GM12878 (cell line): Measurements from ENCODE around the gene HAS3. TPM values are rescaled to one million over a fixed set of nuclear protein-coding genes. Genes with fewer than 3 reads are reported as not detected.

Source experiments
- ATAC-seq: fragments of 200-7000 bp; cut with Tn5 transposase; 3 replicates; pipeline ENCODE4 v1.9.1; 2020; ENCODE audit warnings: mild to moderate bottlenecking, moderate library complexity
- BruUV-seq: library from RNA; stranded (reverse); fragments of 400-500 nt; replicated peaks from 2 replicates; lab custom pipeline; 2021; lab: Mats Ljungman, UMichigan
- CTCF ChIA-PET: fragments of 300-600 bp; sonication (Branson Sonifier 250); formaldehyde crosslinking; extraction: SDS; loops from one replicate; lab custom pipeline; 2021; ENCODE audit warnings: inconsistent platforms; lab: Yijun Ruan, JAX
- POLR2A ChIA-PET: fragments of 350-600 bp; formaldehyde crosslinking; extraction: SDS; loops from one replicate; lab custom pipeline; 2021; ENCODE audit warnings: inconsistent platforms; lab: Charles Lee
- RAD21 ChIA-PET: fragments of 300-600 bp; sonication (Branson Sonifier 250); formaldehyde crosslinking; loops from one replicate; lab custom pipeline; 2023; ENCODE audit warnings: antibody characterized with exemption; ENCODE audit not compliant: unreplicated experiment; lab: Charles Lee
- SMC1A ChIA-PET: fragments of 300-600 bp; sonication (Branson Sonifier 250); formaldehyde crosslinking; loops from one replicate; lab custom pipeline; 2023; ENCODE audit not compliant: unreplicated experiment, uncharacterized antibody; lab: Charles Lee
- DNase-seq: peaks from one replicate; pipeline ENCODE4 v3.0.0-alpha.2; 2011; ENCODE audit warnings: low read depth, low spot score
- FAIRE-seq: peaks from 3 replicates; lab custom pipeline; 2011; peaks lifted over from hg19 to GRCh38; lab: Jason Lieb, UNC
- H2AFZ ChIP-seq: 2 replicates; pipeline ENCODE4 v1.6.0; 2011; ENCODE audit warnings: low read depth, low read length, control low read depth; ENCODE audit not compliant: control insufficient read depth
- H3K27ac ChIP-seq: 2 replicates; pipeline ENCODE4 v1.5.1; 2011; ENCODE audit warnings: control low read depth; ENCODE audit not compliant: control insufficient read depth, insufficient read depth
- H3K27me3 ChIP-seq, 2 experiments: replicated peaks in 1 of 2; 2 replicates each; pipeline versions ENCODE4 v1.6.0 to v1.6.1; 2011; ENCODE audit warnings: low read length in 1 of 2; ENCODE audit not compliant: control insufficient read depth in 2 of 2, insufficient read depth in 2 of 2
- H3K36me3 ChIP-seq, 2 experiments: 2 replicates each; pipeline ENCODE4 v1.5.1; 2011; ENCODE audit warnings: low read length in 1 of 2; ENCODE audit not compliant: control insufficient read depth in 2 of 2, insufficient read depth in 2 of 2
- H3K4me1 ChIP-seq: 2 replicates; pipeline ENCODE4 v1.6.1; 2011; ENCODE audit warnings: mild to moderate bottlenecking, low read length, moderate library complexity, mixed read lengths; ENCODE audit not compliant: control insufficient read depth, insufficient read depth
- H3K4me2 ChIP-seq: 2 replicates; pipeline ENCODE4 v1.6.0; 2011; ENCODE audit warnings: control low read depth; ENCODE audit not compliant: control insufficient read depth, insufficient read depth
- H3K4me3 ChIP-seq: fragments of 200-600 bp; sonication (generic); 2 replicates; pipeline ENCODE4 v1.5.1; 2016
- H3K79me2 ChIP-seq: 2 replicates; pipeline ENCODE4 v1.6.0; 2011; ENCODE audit warnings: low read length; ENCODE audit not compliant: control insufficient read depth, insufficient read depth
- H3K9ac ChIP-seq: 2 replicates; pipeline ENCODE4 v1.8.0; 2011; ENCODE audit warnings: low read length, control low read depth, mixed read lengths; ENCODE audit not compliant: control insufficient read depth, insufficient read depth
- H3K9me3 ChIP-seq: replicated peaks from 3 replicates; pipeline ENCODE4 v1.5.1; 2011; ENCODE audit warnings: mild to moderate bottlenecking, low read length; ENCODE audit not compliant: control insufficient read depth, insufficient read depth
- H4K20me1 ChIP-seq: 2 replicates; pipeline ENCODE4 v1.6.0; 2011; ENCODE audit not compliant: control insufficient read depth, insufficient read depth
- CEBPB ChIP-seq, 2 experiments: fragments of 150-350 bp in 1 of 2; IDR thresholded peaks; 2 replicates each; pipeline ENCODE4 v1.6.1; 2012 to 2014; ENCODE audit warnings: low read depth in 2 of 2, low read length in 2 of 2, borderline replicate concordance in 1 of 2, inconsistent platforms in 1 of 2
- FOXM1 ChIP-seq: IDR thresholded peaks from 2 replicates; pipeline ENCODE4 v1.6.1; 2012; ENCODE audit warnings: low read depth, mild to moderate bottlenecking, inconsistent platforms, low read length, moderate library complexity
- HDAC2 ChIP-seq: fragments of 200-600 bp; sonication (generic); IDR thresholded peaks from 2 replicates; pipeline ENCODE4 v1.6.1; 2017
- HDAC6 ChIP-seq: fragments of 200-600 bp; sonication (generic); IDR thresholded peaks from one replicate; pipeline ENCODE4 v1.8.0; 2017; ENCODE audit warnings: antibody characterized with exemption; ENCODE audit not compliant: unreplicated experiment
- IKZF1 ChIP-seq: fragments of 450-650 bp; conservative IDR thresholded peaks from 2 replicates; pipeline ENCODE4 v1.6.1; 2017; ENCODE audit warnings: antibody characterized with exemption, mild to moderate bottlenecking
- LARP7 ChIP-seq: fragments of 450-650 bp; IDR thresholded peaks from 2 replicates; pipeline ENCODE4 v1.6.1; 2017; ENCODE audit warnings: mild to moderate bottlenecking
- MXI1 ChIP-seq: fragments of 150-350 bp; IDR thresholded peaks from 2 replicates; pipeline ENCODE4 v1.6.1; 2011; ENCODE audit warnings: low read depth, mild to moderate bottlenecking, inconsistent platforms, low read length, improper control_type of control experiment
- NBN ChIP-seq: fragments of 450-650 bp; IDR thresholded peaks from 2 replicates; pipeline ENCODE4 v1.6.1; 2016
- NFIC ChIP-seq: IDR thresholded peaks from 2 replicates; pipeline ENCODE4 v1.6.1; 2012; ENCODE audit warnings: low read depth, mild to moderate bottlenecking, inconsistent platforms, low read length, moderate library complexity
- NFYA ChIP-seq: IDR thresholded peaks from 2 replicates; pipeline ENCODE4 v1.6.1; 2011; ENCODE audit warnings: low read depth, mild to moderate bottlenecking, low read length, improper control_type of control experiment, borderline replicate concordance
- RB1 ChIP-seq: fragments of 450-650 bp; formaldehyde crosslinking; IDR thresholded peaks from 2 replicates; pipeline ENCODE4 v1.6.1; 2017; ENCODE audit warnings: mild to moderate bottlenecking, borderline replicate concordance
- SUZ12 ChIP-seq: fragments of 200-600 bp; sonication (generic); IDR thresholded peaks from one replicate; pipeline ENCODE4 v1.6.1; 2018; ENCODE audit warnings: antibody characterized with exemption, mild to moderate bottlenecking; ENCODE audit not compliant: unreplicated experiment
- ZNF207 ChIP-seq: fragments of 450-650 bp; IDR thresholded peaks from 2 replicates; pipeline ENCODE4 v1.6.1; 2014; ENCODE audit warnings: antibody characterized with exemption, mild to moderate bottlenecking, borderline replicate concordance
- ZSCAN29 ChIP-seq: fragments of 450-650 bp; IDR thresholded peaks from 2 replicates; pipeline ENCODE4 v1.6.1; 2017; ENCODE audit warnings: mild to moderate bottlenecking, moderate library complexity
- WGBS: methylation state at CpG from one replicate; pipeline ENCODE4 v1.1.6; 2016; ENCODE audit warnings: low lambda C conversion rate; ENCODE audit not compliant: insufficient replicate concordance, insufficient coverage; ENCODE audit errors: missing lambda C conversion rate; 5-methylcytosine and 5-hydroxymethylcytosine counted together
- in situ Hi-C: fragments of 300-500 bp; cut with MboI; formaldehyde crosslinking; loops from 9 replicates; pipeline ENCODE4 v1.14.3; 2018; ENCODE audit warnings: mixed read lengths
- intact Hi-C: fragments of 100-400 bp; cut with micrococcal nuclease; formaldehyde crosslinking; loops from one replicate; pipeline ENCODE4 v1.14.2; 2022; ENCODE audit not compliant: unreplicated experiment
- polyA plus RNA-seq, 11 experiments: library from polyadenylated mRNA; depleted of rRNA in 4 of 11; unstranded in 6 of 11; stranded (reverse) in 5 of 11; fragments of >200 nt; fragmentation: Nextera tagmentation in 4 of 11; fragmentation: Illumina TruSeq in 1 of 11; extraction: Ambion mirVana in 4 of 11; extraction: Trizol in 1 of 11; gene quantifications; 1 replicate in 1 of 11; 2 replicates in 10 of 11; pipeline versions ENCODE4 v1.2.1 to v1.2.3, GENCODE V29; 2011 to 2016; ENCODE audit warnings: inconsistent platforms in 2 of 11, missing spikeins in 2 of 11, low read depth in 1 of 11
- total RNA-seq, 4 experiments: library from RNA; depleted of rRNA in 3 of 4; stranded (reverse); fragments of >200 nt in 3 of 4; fragmentation: Illumina TruSeq in 1 of 4; extraction: Trizol in 1 of 4; gene quantifications; 2 replicates each; pipeline versions ENCODE4 v1.2.1 to v1.2.3, GENCODE V29; 2013 to 2021
- TF ChIP-seq, protein P1 (sequence below): fragments of 450-650 bp; IDR thresholded peaks from 2 replicates; pipeline ENCODE4 v1.6.1; 2018; ENCODE audit warnings: borderline replicate concordance, mild to moderate bottlenecking; ENCODE audit not compliant: partially characterized antibody

The HAS3 gene
- total and polyA plus RNA-seq, 10 of the 15 experiments (the other 5 are each of a cell fraction or from before 2014, with no cell fraction given) = 0.06 to 0.56 (median 0.19) TPM; not detected in 2

DNA sequence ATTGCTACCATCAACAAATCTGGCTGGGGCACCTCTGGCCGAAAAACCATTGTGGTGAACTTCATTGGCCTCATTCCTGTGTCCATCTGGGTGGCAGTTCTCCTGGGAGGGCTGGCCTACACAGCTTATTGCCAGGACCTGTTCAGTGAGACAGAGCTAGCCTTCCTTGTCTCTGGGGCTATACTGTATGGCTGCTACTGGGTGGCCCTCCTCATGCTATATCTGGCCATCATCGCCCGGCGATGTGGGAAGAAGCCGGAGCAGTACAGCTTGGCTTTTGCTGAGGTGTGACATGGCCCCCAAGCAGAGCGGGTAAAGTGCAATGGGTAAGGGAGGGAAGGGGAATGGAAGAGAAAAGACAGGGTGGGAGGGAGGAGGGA lies 9.5 kb downstream of the HAS3 start:
- Histone ChIP-seq H3K36me3 (peaks cover 9 to 11% of the 10 kb centered on the region in 2 experiments), H3K4me3 (no peak overlapping the region), H2AFZ (no peak overlapping the region), H3K4me1 (no peaks in the 10 kb centered on the region), H3K79me2 (no peaks in the 10 kb centered on the region), H3K9ac (no peak overlapping the region), H3K27me3 (no peaks in the 10 kb centered on the region), H4K20me1 (no peaks in the 10 kb centered on the region), H3K27ac (no peak overlapping the region), H3K4me2 (no peak overlapping the region), H3K9me3 (no peaks in the 10 kb centered on the region)
- SMC1A ChIA-PET = no interaction called here
- DNase-seq (no peak), ATAC-seq (no peak), FAIRE-seq (no peak)
- TF ChIP-seq SUZ12 (no peak), ZNF207 (no peak), HDAC6 (no peak), MXI1 (no peak), RB1 (no peak), CEBPB (IDR thresholded peaks at IDR 0.05; ENCODE audit: borderline replicate concordance in 1 of 2, low read depth in 2 of 2, low read length in 2 of 2) (no peak)
- no TSS peak for BruUV-seq
- WGBS = 100% methylated on average over 6 of the region's 6 CpGs
- in situ Hi-C loops = no loop called here
- POLR2A ChIA-PET = no interaction called here
- CTCF ChIA-PET = interaction anchor here (0.7 to 4.0 kb wide), 5 partner anchors 9 to 713 kb away, joined by 3 to 38 read pairs (median 6); no protein-coding TSS in a partner anchor
- RAD21 ChIA-PET = no interaction called here
- intact Hi-C loops = no loop called here

DNA sequence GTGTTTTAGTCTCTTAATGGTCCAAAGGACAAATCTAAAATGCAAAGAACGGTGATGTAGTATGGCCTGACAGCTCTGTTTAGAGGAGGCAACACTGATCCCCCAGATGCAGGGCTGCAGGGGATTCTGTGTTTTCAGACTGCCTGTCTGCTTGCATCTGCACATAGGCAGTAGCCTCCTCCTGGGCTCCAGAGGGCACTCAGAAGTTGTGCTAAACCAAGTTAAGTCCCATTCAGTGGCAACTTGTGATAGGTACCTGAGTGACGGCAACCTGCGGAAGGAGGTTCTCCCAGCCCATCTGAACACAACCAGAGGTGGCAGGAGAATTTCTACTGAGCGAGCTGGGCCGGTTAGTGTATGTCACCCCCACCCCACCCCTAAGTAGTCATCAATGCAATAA lies 9.9 kb downstream of the HAS3 start:
- H3K9ac ChIP-seq = no peak overlapping the region
- intact Hi-C loops (no loop called here), in situ Hi-C loops (no loop called here)
- peaks cover 11 to 13% of the 10 kb centered on the region in 2 experiments for H3K36me3 ChIP-seq
- TF ChIP-seq NFYA = no peak
- no peak for TF ChIP-seq HDAC2
- no peak for TF ChIP-seq ZSCAN29
- TF ChIP-seq IKZF1 = no peak
- TF ChIP-seq NFIC = no peak
- no peak for TF ChIP-seq LARP7
- TF ChIP-seq FOXM1 = no peak
- TF ChIP-seq, protein P1, sequence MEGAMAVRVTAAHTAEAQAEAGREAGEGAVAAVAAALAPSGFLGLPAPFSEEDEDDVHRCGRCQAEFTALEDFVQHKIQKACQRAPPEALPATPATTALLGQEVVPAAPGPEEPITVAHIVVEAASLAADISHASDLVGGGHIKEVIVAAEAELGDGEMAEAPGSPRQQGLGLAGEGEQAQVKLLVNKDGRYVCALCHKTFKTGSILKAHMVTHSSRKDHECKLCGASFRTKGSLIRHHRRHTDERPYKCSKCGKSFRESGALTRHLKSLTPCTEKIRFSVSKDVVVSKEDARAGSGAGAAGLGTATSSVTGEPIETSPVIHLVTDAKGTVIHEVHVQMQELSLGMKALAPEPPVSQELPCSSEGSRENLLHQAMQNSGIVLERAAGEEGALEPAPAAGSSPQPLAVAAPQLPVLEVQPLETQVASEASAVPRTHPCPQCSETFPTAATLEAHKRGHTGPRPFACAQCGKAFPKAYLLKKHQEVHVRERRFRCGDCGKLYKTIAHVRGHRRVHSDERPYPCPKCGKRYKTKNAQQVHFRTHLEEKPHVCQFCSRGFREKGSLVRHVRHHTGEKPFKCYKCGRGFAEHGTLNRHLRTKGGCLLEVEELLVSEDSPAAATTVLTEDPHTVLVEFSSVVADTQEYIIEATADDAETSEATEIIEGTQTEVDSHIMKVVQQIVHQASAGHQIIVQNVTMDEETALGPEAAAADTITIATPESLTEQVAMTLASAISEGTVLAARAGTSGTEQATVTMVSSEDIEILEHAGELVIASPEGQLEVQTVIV = no peak
- TF ChIP-seq NBN = no peak
- H4K20me1 ChIP-seq = no peaks in the 10 kb centered on the region
- H3K4me2 ChIP-seq = no peak overlapping the region
- WGBS = 98% methylated on average over 5 of the region's 5 CpGs
- no peaks in the 10 kb centered on the region for H3K4me1 ChIP-seq
- no peaks in the 10 kb centered on the region for H3K9me3 ChIP-seq
- CTCF ChIA-PET = interaction anchor here (0.6 to 4.0 kb wide), 4 partner anchors 14 to 247 kb away, joined by 3 to 17 read pairs (median 4); no protein-coding TSS in a partner anchor
- SMC1A ChIA-PET = interaction anchor here (1.3 to 1.9 kb wide), 2 partner anchors 9 to 57 kb away, joined by 4 to 5 read pairs; no protein-coding TSS in a partner anchor
- H3K27ac ChIP-seq = no peak overlapping the region
- H3K27me3 ChIP-seq = no peaks in the 10 kb centered on the region
- H3K4me3 ChIP-seq = no peak overlapping the region
- no peak for FAIRE-seq
- BruUV-seq = no TSS peak
- ATAC-seq = no peak
- no peak overlapping the region for H2AFZ ChIP-seq
- no peaks in the 10 kb centered on the region for H3K79me2 ChIP-seq
- POLR2A ChIA-PET = interaction anchor here (0.6 kb wide), 1 partner anchor 62 kb away, joined by 3 read pairs; no protein-coding TSS in a partner anchor
- no peak for DNase-seq
- RAD21 ChIA-PET = no interaction called here
